Breast epithelium (tissue), 4 donors: ENCODE results near the gene PTPRS. TPM values are rescaled to one million over a fixed set of nuclear protein-coding genes. Genes with fewer than 3 reads are reported as not detected.

Experiments
- DNase-seq, 2 donors: peaks; one replicate each; pipeline ENCODE4 v3.0.0-alpha.2; 2019; ENCODE audit warnings: low spot score in 2 of 2
- H3K27ac ChIP-seq, 2 donors: fragments of 200-600 bp; sonication (generic) in 1 of 2; one replicate each; pipeline ENCODE4 v1.5.1; 2016 to 2019; ENCODE audit warnings: mild to moderate bottlenecking in 1 of 2
- H3K27me3 ChIP-seq, 2 donors: fragments of 200-600 bp; sonication (generic) in 1 of 2; one replicate each; pipeline versions ENCODE4 v1.5.1 to v1.6.0; 2017 to 2019; ENCODE audit warnings: control low read depth in 1 of 2, mild to moderate bottlenecking in 1 of 2
- H3K36me3 ChIP-seq: fragments of 200-600 bp; one replicate; pipeline ENCODE4 v1.5.1; 2019
- H3K4me1 ChIP-seq, 2 donors: fragments of 200-600 bp; sonication (generic); one replicate each; pipeline ENCODE4 v1.5.1; 2016 to 2019; ENCODE audit warnings: control low read depth in 1 of 2
- H3K4me3 ChIP-seq, 3 donors: fragments of 200-600 bp; sonication (generic); 1 replicate in 2 of 3; 2 replicates in 1 of 3; pipeline ENCODE4 v1.5.1; 2016 to 2019; ENCODE audit warnings: mild to moderate bottlenecking in 3 of 3, moderate library complexity in 2 of 3
- H3K9me3 ChIP-seq, 2 donors: fragments of 200-600 bp; sonication (generic) in 1 of 2; one replicate each; pipeline ENCODE4 v1.5.1; 2016 to 2019; ENCODE audit warnings: control low read depth in 1 of 2
- POLR2A ChIP-seq: fragments of 450-650 bp; IDR thresholded peaks from one replicate; pipeline ENCODE4 v1.6.1; 2016; ENCODE audit warnings: antibody characterized with exemption, mild to moderate bottlenecking, moderate library complexity
- POLR2AphosphoS5 ChIP-seq, 3 donors: sonication (generic); formaldehyde crosslinking; IDR thresholded peaks; one replicate each; pipeline ENCODE4 v1.6.1; 2017; ENCODE audit warnings: antibody characterized with exemption in 3 of 3
- intact Hi-C: fragments of 100-400 bp; cut with DNase I; formaldehyde crosslinking; loops from one replicate; pipeline ENCODE4 v1.15.1; 2023; ENCODE audit warnings: low total_unique reads
- total RNA-seq, 3 donors: library from RNA; depleted of rRNA; stranded (reverse); fragments of >200 nt; gene quantifications; one replicate each; pipeline ENCODE4 v1.1.0, GENCODE V29; 2016
- TF ChIP-seq, protein P1 (sequence below), 3 donors: fragments of 450-650 bp; IDR thresholded peaks; one replicate each; pipeline ENCODE4 v1.5.1; 2016 to 2017; ENCODE audit warnings: antibody characterized with exemption in 3 of 3, mild to moderate bottlenecking in 3 of 3, moderate library complexity in 3 of 3

The PTPRS gene
- total RNA-seq, 3 donors from 2014 or later, result 111 to 603 (median 114) TPM

DNA sequence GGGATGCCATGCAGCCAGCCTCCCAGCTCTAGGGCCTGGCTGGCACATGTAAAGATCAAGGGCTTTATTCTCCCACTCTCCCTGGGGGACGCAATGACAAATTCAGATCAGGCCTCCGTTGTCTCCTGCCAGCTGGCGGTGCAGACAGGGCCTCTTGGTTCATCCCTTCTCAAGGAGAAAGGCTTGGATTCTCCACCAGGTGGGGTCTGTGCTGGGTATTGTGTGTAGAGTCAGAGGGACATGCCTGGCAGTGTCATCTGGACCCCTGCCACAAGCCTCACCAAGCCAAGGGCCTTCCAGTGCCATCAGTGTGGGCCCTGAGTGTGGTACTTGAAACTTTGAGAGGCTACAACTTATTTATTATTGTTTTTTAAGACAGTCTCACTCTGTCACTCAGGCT is 8.4 kb upstream of the PTPRS start:
- intact Hi-C loops, result no loop called here
- Histone ChIP-seq H3K4me1 (no peaks in the 10 kb centered on the region), H3K9me3 (no peaks in the 10 kb centered on the region), H3K36me3 (no peaks in the 10 kb centered on the region), H3K4me3 (no peak overlapping the region), H3K27me3 (peaks cover 0 to 1% of the 10 kb centered on the region in 2 donors), H3K27ac (no peak overlapping the region)
- no peak for DNase-seq
- TF ChIP-seq POLR2A (no peak), POLR2AphosphoS5 (IDR thresholded peaks at IDR 0.05) (no peak)
- TF ChIP-seq, protein P1, sequence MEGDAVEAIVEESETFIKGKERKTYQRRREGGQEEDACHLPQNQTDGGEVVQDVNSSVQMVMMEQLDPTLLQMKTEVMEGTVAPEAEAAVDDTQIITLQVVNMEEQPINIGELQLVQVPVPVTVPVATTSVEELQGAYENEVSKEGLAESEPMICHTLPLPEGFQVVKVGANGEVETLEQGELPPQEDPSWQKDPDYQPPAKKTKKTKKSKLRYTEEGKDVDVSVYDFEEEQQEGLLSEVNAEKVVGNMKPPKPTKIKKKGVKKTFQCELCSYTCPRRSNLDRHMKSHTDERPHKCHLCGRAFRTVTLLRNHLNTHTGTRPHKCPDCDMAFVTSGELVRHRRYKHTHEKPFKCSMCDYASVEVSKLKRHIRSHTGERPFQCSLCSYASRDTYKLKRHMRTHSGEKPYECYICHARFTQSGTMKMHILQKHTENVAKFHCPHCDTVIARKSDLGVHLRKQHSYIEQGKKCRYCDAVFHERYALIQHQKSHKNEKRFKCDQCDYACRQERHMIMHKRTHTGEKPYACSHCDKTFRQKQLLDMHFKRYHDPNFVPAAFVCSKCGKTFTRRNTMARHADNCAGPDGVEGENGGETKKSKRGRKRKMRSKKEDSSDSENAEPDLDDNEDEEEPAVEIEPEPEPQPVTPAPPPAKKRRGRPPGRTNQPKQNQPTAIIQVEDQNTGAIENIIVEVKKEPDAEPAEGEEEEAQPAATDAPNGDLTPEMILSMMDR (IDR thresholded peaks at IDR 0.05), result no peak

DNA sequence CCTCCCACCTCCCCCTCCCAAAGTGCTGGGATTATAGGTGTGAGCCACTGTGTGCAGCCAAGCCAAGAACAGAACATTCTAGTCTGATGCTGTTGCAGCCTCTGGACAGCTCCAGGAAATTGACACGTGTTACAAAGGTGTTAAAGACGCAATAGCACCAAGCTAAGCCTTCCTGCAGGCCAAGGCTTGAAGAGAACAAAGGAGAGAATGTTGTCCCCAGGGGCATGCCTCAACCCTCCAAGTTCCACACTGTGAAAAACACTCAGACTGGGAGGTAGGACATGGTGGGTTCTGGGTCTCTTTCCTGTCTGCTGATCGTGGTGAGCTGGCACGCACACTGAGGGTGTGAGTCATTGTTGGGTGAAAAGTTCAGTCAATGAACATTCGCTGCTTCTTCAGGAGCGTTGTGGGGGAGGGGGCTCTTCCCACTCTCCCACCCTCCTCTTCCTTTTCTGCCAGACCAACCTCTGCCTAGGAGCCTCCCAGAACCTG is 5.3 kb upstream of the PTPRS start:
- no peaks in the 10 kb centered on the region for H3K9me3 ChIP-seq
- H3K27ac ChIP-seq, result no peak overlapping the region
- H3K36me3 ChIP-seq, result no peaks in the 10 kb centered on the region
- intact Hi-C loops, result no loop called here
- H3K27me3 ChIP-seq, result no peaks in the 10 kb centered on the region
- H3K4me1 ChIP-seq, result no peaks in the 10 kb centered on the region
- no peak overlapping the region for H3K4me3 ChIP-seq
- TF ChIP-seq POLR2A (no peak), POLR2AphosphoS5 (IDR thresholded peaks at IDR 0.05) (no peak)
- TF ChIP-seq, protein P1 (IDR thresholded peaks at IDR 0.05), result no peak
- DNase-seq, result no peak

DNA sequence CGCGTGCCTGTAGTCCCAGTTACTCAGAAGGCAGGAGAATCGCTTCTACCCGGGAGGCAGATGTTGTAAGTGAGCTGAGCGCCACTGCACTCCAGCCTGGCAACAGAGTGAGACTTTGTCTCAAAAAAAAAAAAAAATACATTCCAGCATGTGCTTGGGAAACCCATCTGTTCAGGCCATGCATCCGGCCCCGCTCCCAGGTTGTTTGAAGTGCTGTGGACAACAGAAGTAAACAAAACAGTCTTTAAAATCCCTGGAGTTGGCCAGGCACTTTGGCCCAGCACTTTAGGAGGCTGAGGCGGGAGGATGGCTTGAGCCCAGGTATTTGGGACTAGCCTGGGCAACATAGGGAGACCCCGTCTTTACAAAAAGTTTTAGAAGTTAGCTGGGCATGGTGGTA is 3.2 kb upstream of the PTPRS start:
- H3K27ac ChIP-seq, result no peak overlapping the region
- H3K4me1 ChIP-seq, result peaks cover 0 to 6% of the 10 kb centered on the region in 2 donors
- no peaks in the 10 kb centered on the region for H3K36me3 ChIP-seq
- no peaks in the 10 kb centered on the region for H3K9me3 ChIP-seq
- TF ChIP-seq, protein P1 (IDR thresholded peaks at IDR 0.05), result no peak
- TF ChIP-seq POLR2AphosphoS5 (IDR thresholded peaks at IDR 0.05) (no peak), POLR2A (no peak)
- no peak for DNase-seq
- H3K4me3 ChIP-seq, result no peak overlapping the region
- intact Hi-C loops, result no loop called here
- peaks cover 0 to 10% of the 10 kb centered on the region in 2 donors for H3K27me3 ChIP-seq

DNA sequence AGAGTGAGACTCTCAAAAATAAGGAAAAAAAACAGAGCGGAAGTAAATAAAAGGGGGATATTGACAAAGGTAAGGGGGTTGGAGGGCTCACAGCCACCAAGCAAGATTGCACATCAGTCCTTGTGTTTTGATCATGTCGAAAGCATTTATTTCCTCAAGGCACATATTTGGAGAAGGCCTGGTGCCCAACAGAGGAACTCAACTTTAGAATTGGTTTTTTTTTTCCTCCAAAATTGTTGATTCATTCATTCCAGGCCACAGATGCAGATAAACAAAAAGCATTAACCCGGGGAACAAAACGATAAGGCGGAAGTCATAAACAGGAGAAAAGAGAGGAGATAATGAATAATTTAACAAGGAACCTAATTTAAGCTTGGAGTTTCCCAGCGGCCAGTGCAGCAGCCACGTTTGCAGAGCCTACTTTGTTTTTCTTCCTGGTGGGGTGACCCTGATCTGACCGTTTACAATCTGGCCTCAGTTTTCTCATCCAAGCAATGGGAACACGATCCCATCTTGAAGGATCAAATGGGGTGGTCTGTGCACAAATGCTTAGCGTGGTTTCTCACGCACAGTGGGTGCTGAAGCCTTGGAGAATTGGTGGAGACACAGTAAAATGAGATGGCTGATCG is 2.1 kb upstream of the PTPRS start:
- peaks cover 0 to 6% of the 10 kb centered on the region in 2 donors for H3K4me1 ChIP-seq
- intact Hi-C loops, result no loop called here
- H3K36me3 ChIP-seq, result no peaks in the 10 kb centered on the region
- TF ChIP-seq, protein P1 (IDR thresholded peaks at IDR 0.05), result no peak
- no peak for TF ChIP-seq POLR2A
- H3K27ac ChIP-seq, result no peak overlapping the region
- peaks cover 3 to 22% of the 10 kb centered on the region in 2 donors for H3K27me3 ChIP-seq
- DNase-seq, result no peak
- H3K9me3 ChIP-seq, result no peaks in the 10 kb centered on the region
- H3K4me3 ChIP-seq, result no peak overlapping the region

DNA sequence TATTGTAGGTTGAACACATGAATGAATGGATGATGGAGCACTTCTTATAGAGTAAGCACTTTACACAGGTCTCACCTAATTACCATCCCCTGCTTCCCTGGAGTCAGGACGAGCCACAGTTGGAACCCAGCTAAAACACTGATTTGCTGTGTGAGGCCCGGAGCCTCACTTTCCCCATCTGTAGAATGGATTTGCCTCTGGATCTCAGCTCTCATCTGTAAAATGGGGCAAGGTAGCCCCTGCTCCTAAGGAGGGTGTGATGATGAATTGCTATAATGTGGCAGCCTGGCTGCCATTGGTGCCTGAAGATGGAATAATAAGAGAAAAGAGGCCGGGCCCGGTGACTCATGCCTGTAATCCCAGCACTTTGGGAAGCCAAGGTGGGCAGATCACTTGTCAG is 1.4 kb upstream of the PTPRS start:
- no peaks in the 10 kb centered on the region for H3K9me3 ChIP-seq
- no peak overlapping the region for H3K27ac ChIP-seq
- no peak for DNase-seq
- no peaks in the 10 kb centered on the region for H3K36me3 ChIP-seq
- no peak overlapping the region for H3K4me3 ChIP-seq
- H3K27me3 ChIP-seq, result peaks cover 3 to 29% of the 10 kb centered on the region in 2 donors
- TF ChIP-seq POLR2AphosphoS5 (IDR thresholded peaks at IDR 0.05) (no peak), POLR2A (no peak)
- TF ChIP-seq, protein P1 (IDR thresholded peaks at IDR 0.05), result no peak
- intact Hi-C loops, result no loop called here
- peaks cover 0 to 6% of the 10 kb centered on the region in 2 donors for H3K4me1 ChIP-seq
